ENCODE data around the gene PDS5B.
"Not testable (repeated sequence)": the region's sequence is repeated elsewhere in the genome, so short reads cannot be mapped to it uniquely, and the experiment has no call there.

PDS5B gene

DNA sequence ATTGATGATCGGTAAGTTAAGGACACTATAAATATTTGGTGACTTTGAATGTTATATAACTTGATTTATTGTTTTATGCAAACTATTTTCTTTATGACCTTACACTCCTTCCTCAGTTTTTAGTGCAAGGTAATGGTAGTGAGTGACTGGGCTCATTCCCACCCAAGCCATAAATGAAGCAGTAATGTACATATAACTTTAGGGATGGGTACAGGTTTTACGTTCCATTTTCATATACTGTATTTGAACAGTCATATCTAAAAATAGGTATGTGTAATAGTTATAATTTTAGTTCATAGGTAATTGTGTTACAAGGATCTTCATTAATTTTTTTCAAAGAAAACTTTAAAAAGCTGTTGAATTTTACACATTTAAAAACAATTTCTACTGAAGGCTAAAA is 101.0 kb downstream of the PDS5B start:
- no peak overlapping the region for H3K4me3 ChIP-seq (ENCODE audit: low read depth, low read length)
- TF ChIP-seq, protein P1, sequence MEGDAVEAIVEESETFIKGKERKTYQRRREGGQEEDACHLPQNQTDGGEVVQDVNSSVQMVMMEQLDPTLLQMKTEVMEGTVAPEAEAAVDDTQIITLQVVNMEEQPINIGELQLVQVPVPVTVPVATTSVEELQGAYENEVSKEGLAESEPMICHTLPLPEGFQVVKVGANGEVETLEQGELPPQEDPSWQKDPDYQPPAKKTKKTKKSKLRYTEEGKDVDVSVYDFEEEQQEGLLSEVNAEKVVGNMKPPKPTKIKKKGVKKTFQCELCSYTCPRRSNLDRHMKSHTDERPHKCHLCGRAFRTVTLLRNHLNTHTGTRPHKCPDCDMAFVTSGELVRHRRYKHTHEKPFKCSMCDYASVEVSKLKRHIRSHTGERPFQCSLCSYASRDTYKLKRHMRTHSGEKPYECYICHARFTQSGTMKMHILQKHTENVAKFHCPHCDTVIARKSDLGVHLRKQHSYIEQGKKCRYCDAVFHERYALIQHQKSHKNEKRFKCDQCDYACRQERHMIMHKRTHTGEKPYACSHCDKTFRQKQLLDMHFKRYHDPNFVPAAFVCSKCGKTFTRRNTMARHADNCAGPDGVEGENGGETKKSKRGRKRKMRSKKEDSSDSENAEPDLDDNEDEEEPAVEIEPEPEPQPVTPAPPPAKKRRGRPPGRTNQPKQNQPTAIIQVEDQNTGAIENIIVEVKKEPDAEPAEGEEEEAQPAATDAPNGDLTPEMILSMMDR (IDR thresholded peaks at IDR 0.05; ENCODE audit: low read depth, low read length): no peak

DNA sequence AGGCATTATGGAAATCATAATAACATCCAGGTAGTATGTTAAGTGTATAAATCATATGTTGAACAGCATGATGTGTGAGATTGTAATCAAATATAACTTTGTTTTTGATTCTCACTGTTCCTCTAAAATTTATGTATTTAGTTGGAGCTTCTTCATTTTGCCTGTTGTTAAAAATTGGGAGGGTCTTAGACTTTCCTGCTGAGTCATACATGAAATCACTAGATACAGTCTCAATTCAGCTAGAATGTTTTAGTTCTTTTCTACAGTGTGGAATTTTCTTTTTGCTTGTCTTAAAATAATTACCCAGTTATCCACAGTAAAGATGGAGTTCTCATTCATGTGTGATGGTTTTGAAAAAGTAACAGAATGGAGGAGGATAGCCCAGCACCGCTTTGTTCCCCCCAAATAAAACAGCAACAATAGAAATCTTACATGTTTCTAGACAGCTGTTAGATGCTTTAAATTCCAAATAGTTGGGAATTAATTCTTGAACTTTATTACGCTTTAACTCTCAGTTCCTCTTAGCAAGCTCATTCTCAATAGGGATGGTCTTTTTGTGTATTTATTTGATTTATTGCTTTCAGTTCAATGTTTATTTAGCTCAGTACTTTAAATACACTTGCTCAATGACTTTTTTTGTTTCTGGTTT is 109.5 kb downstream of the PDS5B start:
- no peak overlapping the region for H3K4me3 ChIP-seq (ENCODE audit: low read depth, low read length)
- TF ChIP-seq, protein P1 (IDR thresholded peaks at IDR 0.05; ENCODE audit: low read depth, low read length): no peak

DNA sequence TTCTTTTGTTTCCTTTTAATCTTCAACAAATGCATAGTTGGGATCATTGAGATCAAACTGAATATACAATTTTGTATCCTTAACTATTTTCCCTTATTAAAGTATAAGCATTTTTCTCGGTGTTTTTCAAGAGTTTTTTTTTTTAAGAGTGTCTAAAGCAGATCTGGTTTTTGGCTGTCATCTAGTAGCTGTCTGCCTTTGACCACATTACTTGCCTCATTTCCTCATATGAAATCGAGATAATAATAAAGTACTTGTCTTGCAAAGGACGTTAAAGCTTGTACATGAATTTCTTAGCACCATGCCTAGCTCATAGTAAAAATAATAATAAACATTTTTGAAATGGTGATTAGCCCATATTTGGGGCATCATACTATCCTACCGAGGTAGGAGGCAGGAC is 121.2 kb downstream of the PDS5B start:
- TF ChIP-seq, protein P1 (IDR thresholded peaks at IDR 0.05; ENCODE audit: low read depth, low read length): no peak
- no peak overlapping the region for H3K4me3 ChIP-seq (ENCODE audit: low read depth, low read length)

DNA sequence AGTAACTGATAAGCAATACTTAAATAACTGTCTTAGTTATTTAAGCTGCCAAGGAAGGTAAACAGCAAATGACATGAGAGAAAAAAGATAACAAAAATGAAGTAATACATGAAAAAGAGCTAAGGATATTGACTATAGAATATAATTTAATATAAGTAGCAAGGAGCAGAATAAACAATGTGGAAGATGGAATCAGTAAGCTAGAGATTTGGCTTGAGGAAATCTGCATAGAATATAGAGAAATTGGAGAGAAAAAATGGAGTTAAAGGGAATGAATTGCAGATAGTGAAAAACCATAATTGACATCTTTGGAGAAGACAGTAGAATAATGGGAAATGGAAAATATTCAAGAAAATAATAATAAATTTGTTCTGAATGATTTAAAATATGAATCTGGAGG is 127.1 kb downstream of the PDS5B start:
- TF ChIP-seq, protein P1 (IDR thresholded peaks at IDR 0.05; ENCODE audit: low read depth, low read length): no peak

DNA sequence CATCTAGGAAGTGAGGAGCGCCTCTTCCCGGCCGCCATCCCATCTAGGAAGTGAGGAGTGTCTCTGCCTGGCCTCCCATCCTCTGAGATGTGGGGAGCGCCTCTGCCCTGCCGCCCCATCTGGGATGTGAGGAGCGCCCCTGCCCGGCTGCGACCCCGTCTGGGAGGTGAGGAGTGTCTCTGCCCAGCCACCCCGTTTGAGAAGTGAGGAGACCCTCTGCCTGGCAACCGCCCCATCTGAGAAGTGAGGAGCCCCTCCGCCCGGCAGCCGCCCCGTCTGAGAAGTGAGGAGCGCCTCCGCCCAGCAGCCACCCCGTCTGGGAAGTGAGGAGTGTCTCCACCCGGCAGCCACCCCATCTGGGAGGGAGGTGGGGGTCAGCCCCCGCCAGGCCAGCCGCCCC is 129.9 kb downstream of the PDS5B start:
- H3K4me3 ChIP-seq (ENCODE audit: low read depth, low read length): not testable (repeated sequence)

More for the DNA sequence above, 127.1 kb downstream of the PDS5B start:
- no peak overlapping the region for H3K4me3 ChIP-seq (ENCODE audit: low read depth, low read length)

DNA sequence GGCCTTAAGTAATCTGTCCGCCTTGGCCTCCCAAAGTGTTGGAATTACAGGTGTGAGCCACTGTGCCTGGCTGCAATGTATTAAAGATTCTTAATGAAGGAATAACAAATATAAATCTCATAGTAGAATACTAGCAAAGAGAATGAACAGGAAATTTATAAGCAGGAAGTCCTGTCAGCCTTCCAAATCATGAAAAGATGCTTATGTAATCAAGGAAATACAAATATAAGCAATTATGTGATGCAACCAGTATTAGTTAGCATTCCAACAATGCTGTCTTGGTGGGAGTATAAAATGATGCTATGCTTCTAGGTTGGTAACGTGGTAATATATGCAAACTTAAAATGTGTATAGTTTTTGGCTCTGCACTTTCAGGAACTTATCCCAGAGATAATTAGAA is 133.8 kb downstream of the PDS5B start:
- no peak overlapping the region for H3K4me3 ChIP-seq (ENCODE audit: low read depth, low read length)
- TF ChIP-seq, protein P1 (IDR thresholded peaks at IDR 0.05; ENCODE audit: low read depth, low read length): no peak

DNA sequence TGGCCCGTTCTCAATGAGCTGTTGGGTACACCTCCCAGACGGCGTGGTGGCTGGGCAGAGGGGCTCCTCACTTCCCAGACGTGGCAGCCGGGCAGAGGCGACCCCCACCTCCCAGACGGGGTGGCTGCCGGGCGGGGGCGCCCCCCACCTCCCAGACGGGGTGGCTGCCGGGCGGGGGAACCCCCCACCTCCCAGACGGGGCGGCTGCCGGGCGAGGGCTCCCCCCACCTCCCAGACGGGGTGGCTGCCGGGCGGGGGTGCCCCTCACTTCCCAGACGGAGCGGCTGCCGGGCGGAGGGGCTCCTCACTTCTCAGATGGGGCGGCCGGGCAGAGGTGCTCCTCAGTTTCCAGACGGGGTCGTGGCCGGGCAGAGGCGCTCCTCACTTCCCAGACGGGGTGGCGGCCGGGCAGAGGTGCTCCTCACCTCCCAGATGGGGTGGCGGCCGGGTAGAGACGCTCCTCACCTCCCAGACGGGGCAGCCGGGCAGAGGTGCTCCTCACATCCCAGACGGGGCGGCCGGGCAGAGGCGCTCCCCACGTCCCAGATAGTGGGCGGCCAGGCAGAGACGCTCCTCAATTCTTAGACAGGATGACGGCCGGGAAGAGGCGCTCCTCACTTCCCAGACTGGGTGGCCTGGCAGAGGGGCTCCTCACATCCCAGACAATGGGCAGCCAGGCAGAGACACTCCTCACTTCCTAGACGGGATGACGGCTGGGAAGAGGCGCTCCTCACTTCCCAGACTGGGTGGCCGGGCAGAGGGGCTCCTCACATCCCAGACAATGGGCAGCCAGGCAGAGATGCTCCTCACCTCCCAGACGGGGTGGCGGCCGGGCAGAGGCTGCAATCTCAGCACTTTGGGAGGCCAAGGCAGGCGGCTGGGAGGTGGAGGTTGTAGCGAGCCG is 135.1 kb downstream of the PDS5B start:
- not testable (repeated sequence) for H3K4me3 ChIP-seq (ENCODE audit: low read depth, low read length)

DNA sequence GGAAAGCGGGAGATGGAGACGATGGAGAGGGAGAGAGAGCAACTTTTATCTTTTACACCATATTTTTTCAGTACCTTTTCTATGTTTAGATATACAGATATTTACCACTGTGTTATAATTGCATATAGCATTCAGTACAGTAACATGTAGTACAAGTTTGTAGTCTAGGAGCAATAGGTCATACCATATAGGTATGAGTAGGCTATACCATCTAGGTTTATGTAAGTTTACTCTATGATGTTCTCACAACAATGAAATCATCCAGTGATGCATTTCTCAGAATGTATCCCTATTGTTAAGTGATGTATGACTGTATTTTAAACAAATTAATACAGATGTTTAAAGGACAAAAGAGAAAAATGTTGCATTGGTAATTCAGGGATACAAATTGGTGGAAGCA is 136.1 kb downstream of the PDS5B start:
- TF ChIP-seq, protein P1 (IDR thresholded peaks at IDR 0.05; ENCODE audit: low read depth, low read length): no peak
- H3K4me3 ChIP-seq (ENCODE audit: low read depth, low read length): no peak overlapping the region
